H9 (cell line): Measurements from ENCODE around the gene TBCK. TPM values are rescaled to one million over a fixed set of nuclear protein-coding genes. Genes with fewer than 3 reads are reported as not detected.

Experiments used
- DNase-seq: peaks from one replicate; pipeline ENCODE4 v3.0.0-alpha.2; 2017
- H2AFZ ChIP-seq: one replicate; pipeline ENCODE4 v1.6.1; 2013; ENCODE audit warnings: mild to moderate bottlenecking, low read length, control low read depth, moderate library complexity
- H2AK5ac ChIP-seq: 2 replicates; pipeline ENCODE4 v1.6.1; 2013; ENCODE audit warnings: low read length, control low read depth, mixed read lengths; ENCODE audit not compliant: insufficient read length
- H2BK120ac ChIP-seq: one replicate; pipeline ENCODE4 v1.6.1; 2013; ENCODE audit warnings: low read depth, mild to moderate bottlenecking, low read length, control low read depth, inconsistent platforms; ENCODE audit not compliant: poor library complexity, severe bottlenecking
- H2BK12ac ChIP-seq: 2 replicates; pipeline ENCODE4 v1.6.1; 2013; ENCODE audit warnings: low read length, control low read depth, mixed read lengths, low read depth; ENCODE audit not compliant: insufficient read length
- H2BK15ac ChIP-seq: 2 replicates; pipeline ENCODE4 v1.6.1; 2013; ENCODE audit warnings: low read depth, low read length, control low read depth
- H2BK20ac ChIP-seq: one replicate; pipeline ENCODE4 v1.6.1; 2013; ENCODE audit warnings: low read depth, mild to moderate bottlenecking, low read length, control low read depth, inconsistent platforms; ENCODE audit not compliant: poor library complexity, severe bottlenecking
- H2BK5ac ChIP-seq: 2 replicates; pipeline ENCODE4 v1.6.1; 2013; ENCODE audit warnings: low read length, control low read depth, mixed read lengths; ENCODE audit not compliant: insufficient read length
- H3K14ac ChIP-seq: 2 replicates; pipeline ENCODE4 v1.6.1; 2013; ENCODE audit warnings: low read length, control low read depth; ENCODE audit not compliant: insufficient read depth
- H3K18ac ChIP-seq: 2 replicates; pipeline ENCODE4 v1.6.1; 2013; ENCODE audit warnings: low read depth, mild to moderate bottlenecking, mixed read lengths, low read length, control low read depth; ENCODE audit not compliant: insufficient read length
- H3K23ac ChIP-seq: 2 replicates; pipeline ENCODE4 v1.6.1; 2013; ENCODE audit warnings: low read length, control low read depth, mixed read lengths, low read depth; ENCODE audit not compliant: insufficient read length
- H3K23me2 ChIP-seq: 2 replicates; pipeline ENCODE4 v1.6.1; 2013; ENCODE audit warnings: low read depth, mild to moderate bottlenecking, mixed read lengths, low read length, control low read depth; ENCODE audit not compliant: insufficient read length, poor library complexity, severe bottlenecking
- H3K27ac ChIP-seq: 2 replicates; pipeline ENCODE4 v1.5.1; 2013; ENCODE audit warnings: low read length, control low read depth, mixed read lengths, low read depth; ENCODE audit not compliant: insufficient read length
- H3K27me3 ChIP-seq: 2 replicates; pipeline ENCODE4 v1.6.1; 2013; ENCODE audit warnings: low read length, control low read depth, inconsistent platforms; ENCODE audit not compliant: insufficient read depth
- H3K4ac ChIP-seq: 2 replicates; pipeline ENCODE4 v1.6.1; 2013; ENCODE audit warnings: low read depth, mild to moderate bottlenecking, control low read depth, inconsistent platforms, low read length, moderate library complexity
- H3K4me1 ChIP-seq: 2 replicates; pipeline ENCODE4 v1.6.1; 2013; ENCODE audit warnings: low read length, control low read depth, inconsistent platforms; ENCODE audit not compliant: insufficient read depth
- H3K4me2 ChIP-seq: 2 replicates; pipeline ENCODE4 v1.6.1; 2013; ENCODE audit warnings: low read length, control low read depth, mixed read lengths; ENCODE audit not compliant: insufficient read length, insufficient read depth
- H3K56ac ChIP-seq: 2 replicates; pipeline ENCODE4 v1.6.1; 2013; ENCODE audit warnings: low read depth, mild to moderate bottlenecking, mixed read lengths, low read length, control low read depth; ENCODE audit not compliant: insufficient read length
- H3K79me1 ChIP-seq: 2 replicates; pipeline ENCODE4 v1.6.1; 2013; ENCODE audit warnings: low read depth, mild to moderate bottlenecking, moderate library complexity, low read length, control low read depth, inconsistent platforms; ENCODE audit not compliant: insufficient read depth, poor library complexity, severe bottlenecking
- H3K79me2 ChIP-seq: 2 replicates; pipeline ENCODE4 v1.6.1; 2013; ENCODE audit warnings: low read length, control low read depth, inconsistent platforms; ENCODE audit not compliant: insufficient read depth
- H3K9ac ChIP-seq: 2 replicates; pipeline ENCODE4 v1.6.1; 2013; ENCODE audit warnings: low read length, control low read depth, mixed read lengths; ENCODE audit not compliant: insufficient read length; ENCODE audit errors: extremely low read depth
- H3K9me3 ChIP-seq: one replicate; pipeline ENCODE4 v1.6.1; 2013; ENCODE audit warnings: low read depth, low read length, inconsistent platforms; ENCODE audit not compliant: control insufficient read depth
- H3T11ph ChIP-seq: one replicate; pipeline ENCODE4 v1.6.1; 2013; ENCODE audit warnings: mild to moderate bottlenecking, low read length, control low read depth, inconsistent platforms
- H4K20me1 ChIP-seq: one replicate; pipeline ENCODE4 v1.6.1; 2013; ENCODE audit not compliant: control insufficient read depth, insufficient read length, insufficient read depth
- H4K5ac ChIP-seq: 2 replicates; pipeline ENCODE4 v1.6.1; 2013; ENCODE audit warnings: low read depth, mild to moderate bottlenecking, mixed read lengths, low read length, control low read depth; ENCODE audit not compliant: insufficient read length
- H4K8ac ChIP-seq: replicated peaks from 2 replicates; pipeline ENCODE4 v1.6.1; 2013; ENCODE audit warnings: low read length, control low read depth, mixed read lengths, low read depth; ENCODE audit not compliant: insufficient read length
- H4K91ac ChIP-seq: 2 replicates; pipeline ENCODE4 v1.6.1; 2013; ENCODE audit warnings: low read depth, mild to moderate bottlenecking, moderate library complexity, mixed read lengths, low read length, control low read depth; ENCODE audit not compliant: insufficient read length
- H3K27ac Mint-ChIP-seq, 3 experiments: 2 replicates in 2 of 3; 3 replicates in 1 of 3; pipeline ENCODE4 v1.8.0; 2020 to 2021; ENCODE audit warnings: mixed read lengths in 3 of 3, mild to moderate bottlenecking in 1 of 3, moderate library complexity in 1 of 3
- H3K27me3 Mint-ChIP-seq: 2 replicates; pipeline ENCODE4 v1.8.0; 2021; ENCODE audit warnings: low read depth, mild to moderate bottlenecking, moderate library complexity, mixed read lengths
- H3K36me3 Mint-ChIP-seq, 3 experiments: 2 replicates in 2 of 3; 3 replicates in 1 of 3; pipeline ENCODE4 v1.8.0; 2020 to 2021; ENCODE audit warnings: low read depth in 3 of 3, mixed read lengths in 3 of 3; ENCODE audit not compliant: insufficient read depth in 1 of 3
- H3K4me1 Mint-ChIP-seq, 2 experiments: 2 replicates each; pipeline ENCODE4 v1.8.0; 2020; ENCODE audit warnings: mixed read lengths in 2 of 2
- H3K4me3 Mint-ChIP-seq, 2 experiments: 2 replicates in 1 of 2; 3 replicates in 1 of 2; pipeline ENCODE4 v1.8.0; 2020 to 2021; ENCODE audit warnings: mild to moderate bottlenecking in 2 of 2, mixed read lengths in 2 of 2, moderate library complexity in 1 of 2
- H3K9me3 Mint-ChIP-seq, 2 experiments: 2 replicates in 1 of 2; 3 replicates in 1 of 2; pipeline ENCODE4 v1.8.0; 2020; ENCODE audit warnings: mild to moderate bottlenecking in 2 of 2, mixed read lengths in 2 of 2, moderate library complexity in 1 of 2
- CTCF ChIP-seq: fragments of 200-600 bp; sonication (generic); conservative IDR thresholded peaks from 3 replicates; pipeline ENCODE4 v1.8.0; 2021; ENCODE audit warnings: antibody characterized with exemption, mild to moderate bottlenecking
- total RNA-seq: library from RNA; stranded (reverse); gene quantifications from 2 replicates; pipeline ENCODE4 v1.2.1, GENCODE V29; 2021

TBCK gene
- total RNA-seq, 1 experiment from 2014 or later = 22.1 TPM

DNA sequence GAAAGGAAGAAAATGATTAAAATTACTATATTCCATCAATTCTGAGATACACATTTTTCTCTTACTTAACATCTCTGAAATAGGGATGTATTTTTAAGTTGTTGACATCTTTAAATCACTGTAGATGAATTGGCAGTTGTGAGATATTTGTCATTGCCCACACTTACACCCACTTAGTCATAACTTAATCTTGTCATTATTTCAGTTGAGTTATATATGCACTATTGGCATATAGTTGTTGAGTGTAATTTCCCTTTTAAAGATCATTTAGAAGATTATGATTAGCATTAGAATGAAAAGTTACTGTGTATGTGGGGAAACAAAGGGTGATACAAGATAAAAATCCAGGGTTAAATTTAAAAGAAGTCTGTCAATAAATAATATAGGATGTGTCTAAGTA is 2.5 kb upstream of the TBCK start:
- no peaks in the 10 kb centered on the region for H3K27me3 ChIP-seq
- no peak overlapping the region for H2BK12ac ChIP-seq
- H2AFZ ChIP-seq = no peak overlapping the region
- H3K36me3 Mint-ChIP-seq = peaks cover 18 to 20% (median 19%) of the 10 kb centered on the region in 3 experiments; a peak in 6 of 7 replicates
- no peak overlapping the region for H3K56ac ChIP-seq
- no peak overlapping the region for H2BK20ac ChIP-seq
- H3K79me2 ChIP-seq = peaks cover 13% of the 10 kb centered on the region; the same call in 1 of the 2 replicates
- H3K14ac ChIP-seq = no peak overlapping the region
- H2BK5ac ChIP-seq = no peak overlapping the region
- no peak overlapping the region for H3K9ac ChIP-seq
- H3K79me1 ChIP-seq = peaks cover 3% of the 10 kb centered on the region
- H3T11ph ChIP-seq = no peak overlapping the region
- no peak overlapping the region for H3K4me2 ChIP-seq
- no peak overlapping the region for H3K23ac ChIP-seq
- H4K5ac ChIP-seq = no peak overlapping the region
- H3K23me2 ChIP-seq = peaks cover 5% of the 10 kb centered on the region
- no peak overlapping the region for H3K27ac ChIP-seq
- no peak overlapping the region for H3K27ac Mint-ChIP-seq
- no peak overlapping the region for H3K18ac ChIP-seq
- no peak overlapping the region for H4K91ac ChIP-seq
- no peaks in the 10 kb centered on the region for H3K9me3 ChIP-seq
- H3K4me1 Mint-ChIP-seq = peaks cover 7 to 13% of the 10 kb centered on the region in 2 experiments
- no peaks in the 10 kb centered on the region for H3K4me1 ChIP-seq
- no peak overlapping the region for H3K4me3 Mint-ChIP-seq
- H2BK15ac ChIP-seq = no peak overlapping the region
- H3K4ac ChIP-seq = no peak overlapping the region
- H2AK5ac ChIP-seq = no peak overlapping the region
- H2BK120ac ChIP-seq = no peak overlapping the region
- no peaks in the 10 kb centered on the region for H3K27me3 Mint-ChIP-seq
- H3K9me3 Mint-ChIP-seq = peaks cover 13 to 15% of the 10 kb centered on the region in 2 experiments
- H4K20me1 ChIP-seq = no peaks in the 10 kb centered on the region
- no peak for TF ChIP-seq CTCF
- H4K8ac ChIP-seq = no peak overlapping the region
- no peak for DNase-seq
